B cell (primary cell): Measurements from ENCODE around the gene NR5A2.

Experiments used
- EZH2 ChIP-seq: IDR thresholded peaks from 2 replicates; pipeline ENCODE4 v1.6.1; 2012; ENCODE audit warnings: borderline replicate concordance, low read depth, mild to moderate bottlenecking, moderate library complexity, low read length; ENCODE audit not compliant: insufficient read depth, poor library complexity, severe bottlenecking
- TF ChIP-seq, protein P1 (sequence below): fragments of 200-600 bp; IDR thresholded peaks from one replicate; pipeline ENCODE4 v1.8.0; 2022; ENCODE audit warnings: antibody characterized with exemption, mild to moderate bottlenecking

DNA sequence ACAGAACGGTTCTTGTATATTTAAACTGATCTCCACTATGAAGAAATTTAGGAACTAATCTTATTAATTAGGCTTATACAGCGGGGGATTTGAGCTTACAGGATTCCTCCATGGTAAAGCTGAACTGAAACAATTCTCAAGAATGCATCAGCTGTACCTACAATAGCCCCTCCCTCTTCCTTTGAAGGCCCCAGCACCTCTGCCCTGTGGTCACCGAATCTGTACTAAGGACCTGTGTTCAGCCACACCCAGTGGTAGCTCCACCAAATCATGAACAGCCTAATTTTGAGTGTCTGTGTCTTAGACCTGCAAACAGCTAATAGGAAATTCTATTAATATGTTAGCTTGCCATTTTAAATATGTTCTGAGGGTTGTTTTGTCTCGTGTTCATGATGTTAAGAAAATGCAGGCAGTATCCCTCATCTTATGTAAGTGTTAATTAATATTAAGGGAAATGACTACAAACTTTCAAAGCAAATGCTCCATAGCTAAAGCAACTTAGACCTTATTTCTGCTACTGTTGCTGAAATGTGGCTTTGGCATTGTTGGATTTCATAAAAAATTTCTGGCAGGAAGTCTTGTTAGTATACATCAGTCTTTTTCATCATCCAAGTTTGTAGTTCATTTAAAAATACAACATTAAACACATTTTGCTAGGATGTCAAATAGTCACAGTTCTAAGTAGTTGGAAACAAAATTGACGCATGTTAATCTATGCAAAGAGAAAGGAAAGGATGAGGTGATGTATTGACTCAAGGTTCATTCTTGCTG is 147.2 kb downstream of the NR5A2 start:
- TF ChIP-seq, protein P1, sequence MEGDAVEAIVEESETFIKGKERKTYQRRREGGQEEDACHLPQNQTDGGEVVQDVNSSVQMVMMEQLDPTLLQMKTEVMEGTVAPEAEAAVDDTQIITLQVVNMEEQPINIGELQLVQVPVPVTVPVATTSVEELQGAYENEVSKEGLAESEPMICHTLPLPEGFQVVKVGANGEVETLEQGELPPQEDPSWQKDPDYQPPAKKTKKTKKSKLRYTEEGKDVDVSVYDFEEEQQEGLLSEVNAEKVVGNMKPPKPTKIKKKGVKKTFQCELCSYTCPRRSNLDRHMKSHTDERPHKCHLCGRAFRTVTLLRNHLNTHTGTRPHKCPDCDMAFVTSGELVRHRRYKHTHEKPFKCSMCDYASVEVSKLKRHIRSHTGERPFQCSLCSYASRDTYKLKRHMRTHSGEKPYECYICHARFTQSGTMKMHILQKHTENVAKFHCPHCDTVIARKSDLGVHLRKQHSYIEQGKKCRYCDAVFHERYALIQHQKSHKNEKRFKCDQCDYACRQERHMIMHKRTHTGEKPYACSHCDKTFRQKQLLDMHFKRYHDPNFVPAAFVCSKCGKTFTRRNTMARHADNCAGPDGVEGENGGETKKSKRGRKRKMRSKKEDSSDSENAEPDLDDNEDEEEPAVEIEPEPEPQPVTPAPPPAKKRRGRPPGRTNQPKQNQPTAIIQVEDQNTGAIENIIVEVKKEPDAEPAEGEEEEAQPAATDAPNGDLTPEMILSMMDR: no peak
- TF ChIP-seq EZH2: no peak
